Mesodermal cell (in vitro differentiated cells): Measurements from ENCODE around the gene AHSG.
"Not testable (repeated sequence)": the region's sequence is repeated elsewhere in the genome, so short reads cannot be mapped to it uniquely, and the experiment has no call there.

Experiments used
- H3K27ac ChIP-seq: 2 replicates; pipeline ENCODE4 v1.7.0; 2013; ENCODE audit warnings: mild to moderate bottlenecking, low read depth, low read length, moderate library complexity; ENCODE audit not compliant: severe bottlenecking
- H3K36me3 ChIP-seq: 2 replicates; pipeline ENCODE4 v1.7.1; 2013; ENCODE audit warnings: mild to moderate bottlenecking, low read length, moderate library complexity; ENCODE audit not compliant: control insufficient read depth, insufficient read depth
- H3K4me1 ChIP-seq: one replicate; pipeline ENCODE4 v1.7.1; 2013; ENCODE audit warnings: mild to moderate bottlenecking, low read length; ENCODE audit not compliant: insufficient read depth, control insufficient read depth, poor library complexity, severe bottlenecking
- H3K4me3 ChIP-seq: 2 replicates; pipeline ENCODE4 v1.7.0; 2013; ENCODE audit warnings: low read length, control low read depth, mild to moderate bottlenecking; ENCODE audit not compliant: insufficient read depth, poor library complexity, severe bottlenecking; ENCODE audit errors: extremely low read depth
- H3K9me3 ChIP-seq: 2 replicates; pipeline ENCODE4 v1.7.1; 2013; ENCODE audit warnings: mild to moderate bottlenecking, low read length, moderate library complexity; ENCODE audit not compliant: control insufficient read depth
- WGBS, 2 experiments: methylation state at CpG; one replicate each; pipeline ENCODE4 v1.1.5; 2013; ENCODE audit warnings: missing lambda C conversion rate in 2 of 2; ENCODE audit not compliant: insufficient coverage in 2 of 2; 5-methylcytosine and 5-hydroxymethylcytosine counted together

Gene AHSG

DNA sequence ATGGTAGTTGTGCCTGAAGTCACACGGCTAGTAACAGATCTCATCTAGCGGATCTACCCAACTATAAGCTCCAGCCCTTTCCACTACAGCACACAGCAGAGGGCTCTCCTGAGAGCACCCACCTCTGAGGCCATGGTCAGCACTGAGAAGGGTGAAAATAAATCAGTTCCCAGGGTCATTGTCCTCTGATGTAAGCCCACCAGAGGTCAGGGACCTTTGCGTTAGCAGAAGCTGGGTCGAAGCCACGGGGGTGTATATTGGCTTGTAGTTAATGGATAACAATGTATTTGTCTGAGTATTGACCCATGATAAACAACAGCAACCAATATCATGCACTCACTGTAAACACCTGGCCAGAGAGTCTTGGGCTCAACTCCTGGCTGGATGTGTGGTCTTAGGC is 21.3 kb downstream of the AHSG start:
- not testable (repeated sequence) for H3K4me3 ChIP-seq, H3K36me3 ChIP-seq, H3K4me1 ChIP-seq, H3K9me3 ChIP-seq, H3K27ac ChIP-seq
- WGBS, 2 experiments: 100% methylated on average over 1 of the region's 5 CpGs; no CpG with 5 or more reads in 1 of the 2 experiments

DNA sequence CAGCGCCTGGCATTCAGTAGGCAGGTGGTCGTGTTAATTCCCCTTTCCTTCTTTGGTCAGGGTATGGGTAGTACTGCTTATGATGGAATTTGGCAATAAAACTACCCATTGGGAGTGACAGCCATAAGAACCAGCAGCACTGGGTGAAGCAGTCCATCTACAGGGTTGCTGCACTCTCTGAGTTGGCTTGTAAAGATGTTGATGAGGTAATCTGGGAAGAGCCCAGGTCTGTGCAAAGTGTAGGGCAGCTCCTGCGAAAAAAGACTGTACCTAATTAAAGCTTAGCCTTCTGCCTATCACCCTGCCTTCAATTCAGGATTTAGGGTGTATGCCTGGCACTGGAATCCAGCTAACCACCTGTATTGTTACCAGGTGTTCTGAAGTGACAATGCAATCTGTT is 22.7 kb downstream of the AHSG start:
- WGBS, 2 experiments: 79 to 88% methylated on average over 1 to 3 of the region's 3 CpGs
- Histone ChIP-seq H3K27ac (no peak overlapping the region), H3K9me3 (no peaks in the 10 kb centered on the region)

DNA sequence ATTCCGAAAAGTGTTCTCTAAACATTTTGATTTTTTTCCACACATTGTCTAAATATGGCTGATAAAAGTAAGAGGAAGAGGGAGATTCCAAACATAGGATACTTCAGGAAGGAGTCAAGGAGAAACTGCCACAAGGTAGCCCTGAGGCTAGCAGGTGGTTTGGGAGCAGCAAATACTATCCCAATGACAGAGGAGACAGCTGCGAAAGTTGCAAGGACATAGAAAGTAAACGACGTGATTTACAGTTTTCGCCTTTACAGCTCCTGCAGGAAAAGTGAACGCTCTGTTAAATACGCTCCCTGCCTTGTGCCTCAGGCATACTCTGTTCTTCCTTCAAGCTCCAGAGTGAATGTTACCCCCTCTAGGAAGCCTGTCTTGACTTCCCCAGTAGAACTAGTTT is 23.7 kb downstream of the AHSG start:
- Histone ChIP-seq H3K36me3 (no peaks in the 10 kb centered on the region), H3K27ac (no peak overlapping the region), H3K4me3 (no peak overlapping the region), H3K9me3 (no peaks in the 10 kb centered on the region), H3K4me1 (peaks cover 9% of the 10 kb centered on the region)
- 92 to 95% methylated on average over 6 of the region's 7 CpGs for WGBS, 2 experiments

More for the DNA sequence above, 22.7 kb downstream of the AHSG start:
- Histone ChIP-seq H3K4me1 (peaks cover 3% of the 10 kb centered on the region), H3K4me3 (no peak overlapping the region), H3K36me3 (no peaks in the 10 kb centered on the region)

DNA sequence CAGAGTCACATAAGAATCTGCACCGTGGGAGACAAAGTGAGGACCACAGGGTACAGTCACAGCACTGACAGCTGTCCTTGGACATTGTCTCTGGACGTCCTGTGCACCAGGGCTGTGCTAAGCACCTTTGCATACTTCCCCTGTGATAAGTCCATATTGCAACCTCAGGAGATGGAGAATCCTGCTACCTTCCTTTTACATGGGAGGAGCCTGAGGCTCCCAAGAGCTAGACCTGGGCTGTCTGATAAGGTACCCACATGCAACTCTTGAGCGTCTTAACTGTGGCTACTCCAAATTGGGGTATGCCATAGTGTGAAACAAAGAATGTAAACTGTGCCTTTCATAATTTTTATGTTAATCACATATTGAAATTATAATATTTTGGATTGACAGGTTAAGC is 24.8 kb downstream of the AHSG start:
- Histone ChIP-seq H3K4me3 (no peak overlapping the region), H3K27ac (no peak overlapping the region), H3K9me3 (no peaks in the 10 kb centered on the region), H3K36me3 (no peaks in the 10 kb centered on the region), H3K4me1 (peaks cover 9% of the 10 kb centered on the region)
- 82 to 86% methylated on average over 2 of the region's 3 CpGs for WGBS, 2 experiments

GRCh38 chr3:186638259-186638658 is 25.4 kb downstream of the AHSG start:
- H3K4me1 ChIP-seq: peaks cover 9% of the 10 kb centered on the region
- H3K9me3 ChIP-seq: no peaks in the 10 kb centered on the region
- no peak overlapping the region for H3K27ac ChIP-seq
- WGBS, 2 experiments: 100% methylated on average over 1 of the region's 2 CpGs; no CpG with 5 or more reads in 1 of the 2 experiments
- no peak overlapping the region for H3K4me3 ChIP-seq
- H3K36me3 ChIP-seq: no peaks in the 10 kb centered on the region

- H3K36me3 ChIP-seq: no peaks in the 10 kb centered on the region
- whole genome bisulfite sequencing, 2 experiments: 83 to 93% methylated on average over 1 of the region's 1 CpG
- H3K4me1 ChIP-seq: peaks cover 11% of the 10 kb centered on the region
- H3K27ac ChIP-seq: no peak within 1 kb of the TSS
- no peaks in the 10 kb centered on the region for H3K9me3 ChIP-seq
- no peak within 1 kb of the TSS for H3K4me3 ChIP-seq
These were observed 27.1 kb downstream of the AHSG start, which contains the start of gene FETUB for GRCh38 chr3:186639778-186640472. Gene FETUB, plus strand, starts transcription at chr3:186640399. Its CDS starts 62 bp downstream, at chr3:186640461.

DNA sequence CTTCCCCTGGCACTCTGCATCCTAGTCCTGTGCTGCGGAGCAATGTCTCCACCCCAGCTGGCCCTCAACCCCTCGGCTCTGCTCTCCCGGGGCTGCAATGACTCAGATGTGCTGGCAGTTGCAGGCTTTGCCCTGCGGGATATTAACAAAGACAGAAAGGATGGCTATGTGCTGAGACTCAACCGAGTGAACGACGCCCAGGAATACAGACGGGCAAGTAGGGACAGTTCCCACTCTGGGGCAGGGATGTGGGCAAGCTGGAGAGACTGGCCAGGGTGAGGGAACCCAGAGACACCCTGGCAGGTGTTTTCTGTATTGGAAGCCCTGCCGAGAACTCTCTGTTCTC is 27.6 kb downstream of the AHSG start:
- H3K27ac ChIP-seq: no peak overlapping the region
- H3K36me3 ChIP-seq: no peaks in the 10 kb centered on the region
- no peak overlapping the region for H3K4me3 ChIP-seq
- WGBS, 2 experiments: 32 to 51% methylated on average over 8 to 9 of the region's 9 CpGs
- peaks cover 11% of the 10 kb centered on the region for H3K4me1 ChIP-seq
- H3K9me3 ChIP-seq: no peaks in the 10 kb centered on the region

GRCh38 chr3:186640929-186641328 is 28.1 kb downstream of the AHSG start:
- no peak overlapping the region for H3K4me3 ChIP-seq
- peaks cover 11% of the 10 kb centered on the region for H3K4me1 ChIP-seq
- H3K27ac ChIP-seq: no peak overlapping the region
- H3K9me3 ChIP-seq: no peaks in the 10 kb centered on the region
- no peaks in the 10 kb centered on the region for H3K36me3 ChIP-seq

DNA sequence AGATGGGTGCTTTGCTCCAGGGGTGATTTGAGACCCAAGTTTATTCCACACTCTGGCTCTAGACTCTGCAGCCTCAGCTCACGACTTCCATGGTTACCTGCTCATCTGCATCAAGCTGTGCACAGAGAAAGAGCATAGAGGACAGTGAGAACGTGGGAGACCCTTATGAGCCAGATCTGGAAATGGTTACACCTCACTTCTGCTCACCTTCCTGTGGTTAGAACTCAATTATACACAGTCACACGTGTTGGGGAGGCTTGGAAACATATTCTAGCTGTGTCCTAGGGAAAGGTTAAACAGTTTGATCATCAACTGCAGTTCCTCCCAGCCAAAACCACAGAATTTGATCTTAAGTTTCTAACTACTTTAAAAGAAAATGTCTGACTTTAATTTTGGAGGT is 29.2 kb downstream of the AHSG start:
- H3K36me3 ChIP-seq: no peaks in the 10 kb centered on the region
- 79% methylated on average over 2 of the region's 3 CpGs; no CpG with 5 or more reads in 1 of the 2 experiments for WGBS, 2 experiments
- no peaks in the 10 kb centered on the region for H3K9me3 ChIP-seq
- no peak overlapping the region for H3K4me3 ChIP-seq
- H3K27ac ChIP-seq: no peak overlapping the region
- H3K4me1 ChIP-seq: peaks cover 11% of the 10 kb centered on the region

- Histone ChIP-seq H3K4me1 (peaks cover 11% of the 10 kb centered on the region), H3K9me3 (no peaks in the 10 kb centered on the region), H3K27ac (no peak overlapping the region), H3K4me3 (no peak overlapping the region), H3K36me3 (no peaks in the 10 kb centered on the region)
- 73 to 80% methylated on average over 1 of the region's 1 CpG for WGBS, 2 experiments
These were observed 30.6 kb downstream of the AHSG start for GRCh38 chr3:186643493-186643892.

DNA sequence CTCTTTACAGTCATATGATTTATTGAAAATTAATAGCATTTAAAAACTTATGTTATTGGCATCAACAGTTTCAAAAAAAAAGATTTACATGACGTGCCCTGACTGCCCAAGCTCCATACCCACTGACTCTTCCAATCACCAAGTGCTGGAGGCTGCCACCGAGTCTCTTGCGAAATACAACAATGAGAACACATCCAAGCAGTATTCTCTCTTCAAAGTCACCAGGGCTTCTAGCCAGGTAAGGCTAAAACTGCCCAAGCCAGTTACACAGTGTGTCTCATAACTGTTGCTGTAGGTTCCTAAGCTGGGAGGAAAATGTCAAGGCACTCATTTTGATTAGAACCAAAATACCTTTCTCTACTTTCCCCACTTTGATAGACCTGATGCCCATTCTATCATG is 31.8 kb downstream of the AHSG start:
- Histone ChIP-seq H3K9me3 (no peaks in the 10 kb centered on the region), H3K36me3 (no peaks in the 10 kb centered on the region), H3K27ac (no peak overlapping the region), H3K4me3 (no peak overlapping the region), H3K4me1 (peaks cover 11% of the 10 kb centered on the region)
- WGBS, 2 experiments: 87 to 91% methylated on average over 2 to 3 of the region's 3 CpGs
